ENCODE results near the gene POC1A.

DNA sequence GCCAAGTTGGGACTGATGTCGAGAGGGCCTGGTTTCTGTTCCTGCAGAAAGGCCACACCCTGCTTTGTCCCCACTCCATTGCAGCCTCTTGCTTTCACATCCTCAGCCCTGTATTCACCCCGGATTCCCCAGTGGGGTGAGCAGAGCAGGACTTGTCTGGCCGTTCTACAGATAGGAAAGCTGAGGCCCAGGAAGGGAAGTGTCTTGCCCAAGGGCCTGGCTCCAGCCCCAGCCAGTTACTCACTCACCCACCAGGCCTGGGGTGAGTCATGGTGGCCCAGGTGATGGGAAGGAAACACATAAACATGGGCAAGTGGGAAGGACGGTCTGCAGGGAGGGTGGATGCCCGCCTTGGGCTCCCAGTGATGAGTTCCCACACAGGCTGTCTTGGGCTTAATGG is 91.7 kb downstream of the POC1A start:
- TF ChIP-seq, protein P1, sequence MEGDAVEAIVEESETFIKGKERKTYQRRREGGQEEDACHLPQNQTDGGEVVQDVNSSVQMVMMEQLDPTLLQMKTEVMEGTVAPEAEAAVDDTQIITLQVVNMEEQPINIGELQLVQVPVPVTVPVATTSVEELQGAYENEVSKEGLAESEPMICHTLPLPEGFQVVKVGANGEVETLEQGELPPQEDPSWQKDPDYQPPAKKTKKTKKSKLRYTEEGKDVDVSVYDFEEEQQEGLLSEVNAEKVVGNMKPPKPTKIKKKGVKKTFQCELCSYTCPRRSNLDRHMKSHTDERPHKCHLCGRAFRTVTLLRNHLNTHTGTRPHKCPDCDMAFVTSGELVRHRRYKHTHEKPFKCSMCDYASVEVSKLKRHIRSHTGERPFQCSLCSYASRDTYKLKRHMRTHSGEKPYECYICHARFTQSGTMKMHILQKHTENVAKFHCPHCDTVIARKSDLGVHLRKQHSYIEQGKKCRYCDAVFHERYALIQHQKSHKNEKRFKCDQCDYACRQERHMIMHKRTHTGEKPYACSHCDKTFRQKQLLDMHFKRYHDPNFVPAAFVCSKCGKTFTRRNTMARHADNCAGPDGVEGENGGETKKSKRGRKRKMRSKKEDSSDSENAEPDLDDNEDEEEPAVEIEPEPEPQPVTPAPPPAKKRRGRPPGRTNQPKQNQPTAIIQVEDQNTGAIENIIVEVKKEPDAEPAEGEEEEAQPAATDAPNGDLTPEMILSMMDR (IDR thresholded peaks at IDR 0.05; ENCODE audit: insufficient read depth, low read depth, low read length), result no peak
- no peak for TF ChIP-seq EZH2 (IDR thresholded peaks at IDR 0.05; ENCODE audit: insufficient read depth, low read length)
